ENCODE measurements around the gene GSTM1.

- TF ChIP-seq, protein P1, sequence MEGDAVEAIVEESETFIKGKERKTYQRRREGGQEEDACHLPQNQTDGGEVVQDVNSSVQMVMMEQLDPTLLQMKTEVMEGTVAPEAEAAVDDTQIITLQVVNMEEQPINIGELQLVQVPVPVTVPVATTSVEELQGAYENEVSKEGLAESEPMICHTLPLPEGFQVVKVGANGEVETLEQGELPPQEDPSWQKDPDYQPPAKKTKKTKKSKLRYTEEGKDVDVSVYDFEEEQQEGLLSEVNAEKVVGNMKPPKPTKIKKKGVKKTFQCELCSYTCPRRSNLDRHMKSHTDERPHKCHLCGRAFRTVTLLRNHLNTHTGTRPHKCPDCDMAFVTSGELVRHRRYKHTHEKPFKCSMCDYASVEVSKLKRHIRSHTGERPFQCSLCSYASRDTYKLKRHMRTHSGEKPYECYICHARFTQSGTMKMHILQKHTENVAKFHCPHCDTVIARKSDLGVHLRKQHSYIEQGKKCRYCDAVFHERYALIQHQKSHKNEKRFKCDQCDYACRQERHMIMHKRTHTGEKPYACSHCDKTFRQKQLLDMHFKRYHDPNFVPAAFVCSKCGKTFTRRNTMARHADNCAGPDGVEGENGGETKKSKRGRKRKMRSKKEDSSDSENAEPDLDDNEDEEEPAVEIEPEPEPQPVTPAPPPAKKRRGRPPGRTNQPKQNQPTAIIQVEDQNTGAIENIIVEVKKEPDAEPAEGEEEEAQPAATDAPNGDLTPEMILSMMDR (IDR thresholded peaks at IDR 0.05): no peak
- TF ChIP-seq POLR2A (IDR thresholded peaks at IDR 0.05; ENCODE audit: low read depth): no peak
Observed at GRCh38 chr1:109639063-109639840, 48.4 kb upstream of the GSTM1 start.
